ENCODE measurements around the gene SLC6A19. TPM values are rescaled to one million over a fixed set of nuclear protein-coding genes. Genes with fewer than 3 reads are reported as not detected.

SLC6A19 gene
- total RNA-seq, 1 experiment from 2014 or later = not detected

GRCh38 chr5:1235838-1236237, 34.4 kb downstream of the SLC6A19 start:
- no peaks in the 10 kb centered on the region for H3K4me1 ChIP-seq (ENCODE audit: low read length)
- no peak overlapping the region for H3K4me3 ChIP-seq (ENCODE audit: low read length)
- H3K9me2 ChIP-seq (replicated peaks; ENCODE audit: insufficient read depth, low read length) = no peaks in the 10 kb centered on the region
- no peaks in the 10 kb centered on the region for H4K20me1 ChIP-seq (ENCODE audit: insufficient read depth, low read depth, low read length)
- DNase-seq = no peak
- no peak overlapping the region for H3K9ac ChIP-seq (ENCODE audit: low read length)
- no peak overlapping the region for H3K4me2 ChIP-seq (ENCODE audit: low read depth, low read length, poor library complexity, severe bottlenecking)
- H3K27ac ChIP-seq (ENCODE audit: low read length) = no peak overlapping the region
- H3K79me2 ChIP-seq (ENCODE audit: low read length) = no peaks in the 10 kb centered on the region
- no peak overlapping the region for H2AFZ ChIP-seq (ENCODE audit: low read length)
- no peaks in the 10 kb centered on the region for H3K36me3 ChIP-seq (ENCODE audit: insufficient read depth, low read length)
- peaks cover 5% of the 10 kb centered on the region; the same call in 1 of the 2 replicates for H3K9me3 ChIP-seq (ENCODE audit: low read length)
- no peaks in the 10 kb centered on the region; the same call in 1 of the 2 replicates for H3K27me3 ChIP-seq (ENCODE audit: low read length)

- no peak overlapping the region for H3K4me3 ChIP-seq (ENCODE audit: low read length)
- no peaks in the 10 kb centered on the region for H3K9me2 ChIP-seq (replicated peaks; ENCODE audit: insufficient read depth, low read length)
- H2AFZ ChIP-seq (ENCODE audit: low read length) = no peak overlapping the region
- H3K36me3 ChIP-seq (ENCODE audit: insufficient read depth, low read length) = no peaks in the 10 kb centered on the region
- H3K9ac ChIP-seq (ENCODE audit: low read length) = no peak overlapping the region
- no peaks in the 10 kb centered on the region; the same call in 1 of the 2 replicates for H3K27me3 ChIP-seq (ENCODE audit: low read length)
- DNase-seq = no peak
- H3K4me2 ChIP-seq (ENCODE audit: low read depth, low read length, poor library complexity, severe bottlenecking) = no peak overlapping the region
- no peaks in the 10 kb centered on the region for H3K4me1 ChIP-seq (ENCODE audit: low read length)
- H3K79me2 ChIP-seq (ENCODE audit: low read length) = no peaks in the 10 kb centered on the region
- no peaks in the 10 kb centered on the region for H4K20me1 ChIP-seq (ENCODE audit: insufficient read depth, low read depth, low read length)
- H3K9me3 ChIP-seq (ENCODE audit: low read length) = peaks cover 5% of the 10 kb centered on the region; the same call in 1 of the 2 replicates
- H3K27ac ChIP-seq (ENCODE audit: low read length) = no peak overlapping the region
Observed at GRCh38 chr5:1239505-1240251, 38.3 kb downstream of the SLC6A19 start.

DNA sequence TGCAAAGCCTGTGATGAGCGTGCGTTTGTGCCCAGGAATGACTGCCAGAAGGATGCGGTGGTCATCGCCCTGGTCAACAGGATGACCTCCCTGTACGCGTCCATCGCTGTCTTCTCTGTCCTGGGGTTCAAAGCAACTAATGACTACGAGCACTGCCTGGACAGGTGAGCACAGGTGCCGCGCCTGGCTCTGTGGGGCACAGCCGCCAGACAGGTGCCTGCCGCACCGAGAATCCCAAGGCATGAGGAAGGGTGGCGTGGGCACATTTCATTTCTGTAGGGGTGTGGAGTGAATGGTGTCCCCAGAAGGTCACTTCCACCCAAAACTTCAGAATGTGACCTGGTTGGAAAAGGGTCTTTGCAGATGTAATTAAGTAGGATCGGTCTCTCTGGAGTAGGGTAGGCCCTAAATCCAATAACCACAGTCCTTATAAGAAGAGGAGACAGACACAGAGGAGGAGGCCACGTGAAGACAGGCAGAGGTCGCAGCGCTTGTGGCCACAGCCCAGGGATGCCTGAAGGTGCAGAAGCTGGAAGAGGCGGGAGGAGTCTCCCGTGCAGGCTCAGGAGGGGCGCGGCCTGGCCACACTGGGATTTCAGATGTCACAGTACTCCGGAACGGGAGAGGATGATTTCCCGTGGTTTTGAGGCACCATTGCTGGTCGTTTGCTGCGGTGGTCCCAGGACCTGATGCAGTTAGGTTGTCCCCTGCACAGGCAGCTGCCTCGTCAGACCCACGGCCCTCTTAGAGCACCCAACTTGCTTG, 39.3 kb downstream of the SLC6A19 start:
- H3K27me3 ChIP-seq (ENCODE audit: low read length) = no peaks in the 10 kb centered on the region; the same call in 1 of the 2 replicates
- H3K27ac ChIP-seq (ENCODE audit: low read length) = no peak overlapping the region
- DNase-seq = no peak

GRCh38 chr5:1241509-1242080, 40.2 kb downstream of the SLC6A19 start:
- Histone ChIP-seq H3K27me3 (ENCODE audit: low read length) (no peaks in the 10 kb centered on the region), H3K9me2 (replicated peaks; ENCODE audit: insufficient read depth, low read length) (no peaks in the 10 kb centered on the region), H3K4me3 (ENCODE audit: low read length) (no peak overlapping the region), H3K36me3 (ENCODE audit: insufficient read depth, low read length) (no peaks in the 10 kb centered on the region), H3K4me2 (ENCODE audit: low read depth, low read length, poor library complexity, severe bottlenecking) (no peak overlapping the region), H3K4me1 (ENCODE audit: low read length) (no peaks in the 10 kb centered on the region), H4K20me1 (ENCODE audit: insufficient read depth, low read depth, low read length) (no peaks in the 10 kb centered on the region), H3K9me3 (ENCODE audit: low read length) (no peaks in the 10 kb centered on the region), H3K9ac (ENCODE audit: low read length) (no peak overlapping the region), H3K79me2 (ENCODE audit: low read length) (no peaks in the 10 kb centered on the region), H2AFZ (ENCODE audit: low read length) (no peak overlapping the region), H3K27ac (ENCODE audit: low read length) (no peak overlapping the region)
- DNase-seq = no peak

More for the DNA sequence above, 39.3 kb downstream of the SLC6A19 start:
- H3K4me1 ChIP-seq (ENCODE audit: low read length) = no peaks in the 10 kb centered on the region
- H3K4me3 ChIP-seq (ENCODE audit: low read length) = no peak overlapping the region
- no peak overlapping the region for H3K4me2 ChIP-seq (ENCODE audit: low read depth, low read length, poor library complexity, severe bottlenecking)
- H3K9ac ChIP-seq (ENCODE audit: low read length) = no peak overlapping the region
- H3K9me3 ChIP-seq (ENCODE audit: low read length) = peaks cover 2% of the 10 kb centered on the region; the same call in 1 of the 2 replicates
- H3K36me3 ChIP-seq (ENCODE audit: insufficient read depth, low read length) = no peaks in the 10 kb centered on the region
- H3K79me2 ChIP-seq (ENCODE audit: low read length) = no peaks in the 10 kb centered on the region
- H3K9me2 ChIP-seq (replicated peaks; ENCODE audit: insufficient read depth, low read length) = no peaks in the 10 kb centered on the region
- H4K20me1 ChIP-seq (ENCODE audit: insufficient read depth, low read depth, low read length) = no peaks in the 10 kb centered on the region
- no peak overlapping the region for H2AFZ ChIP-seq (ENCODE audit: low read length)

DNA sequence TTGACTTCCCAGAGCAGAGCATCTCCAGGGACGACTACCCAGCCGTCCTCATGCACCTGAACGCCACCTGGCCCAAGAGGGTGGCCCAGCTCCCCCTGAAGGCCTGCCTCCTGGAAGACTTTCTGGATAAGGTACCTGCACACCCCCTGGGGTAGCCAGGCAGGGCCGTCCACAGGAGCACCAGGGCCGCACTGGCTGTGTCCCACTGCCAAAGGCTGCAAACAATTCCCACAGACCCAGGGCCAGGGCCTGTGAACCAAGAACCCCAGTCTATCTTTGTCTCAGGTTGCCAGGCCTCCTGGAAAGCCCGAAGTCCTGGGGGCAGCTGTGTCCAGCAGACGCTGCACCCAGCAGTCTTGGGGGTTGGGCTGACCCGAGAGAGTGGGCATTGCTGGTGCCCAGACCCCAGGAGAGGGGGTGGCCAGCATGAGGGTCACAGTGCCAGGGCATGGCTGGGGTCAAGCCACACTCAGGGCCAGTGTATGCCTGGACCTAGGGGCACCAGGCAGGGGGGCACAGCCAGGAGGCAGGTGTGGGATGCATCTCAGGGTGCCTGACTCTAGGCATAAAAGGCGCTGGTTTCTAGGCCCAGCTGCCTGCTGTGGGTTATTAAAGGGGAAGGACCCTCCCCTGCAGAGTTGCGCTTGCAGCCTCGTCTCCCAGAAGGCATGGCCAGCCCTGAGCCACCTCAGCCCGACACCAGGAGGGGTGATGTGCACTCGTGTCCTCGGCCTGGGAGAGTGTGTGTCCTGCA, 41.5 kb downstream of the SLC6A19 start:
- Histone ChIP-seq H3K36me3 (ENCODE audit: insufficient read depth, low read length) (no peaks in the 10 kb centered on the region), H4K20me1 (ENCODE audit: insufficient read depth, low read depth, low read length) (no peaks in the 10 kb centered on the region), H2AFZ (ENCODE audit: low read length) (no peak overlapping the region), H3K9ac (ENCODE audit: low read length) (no peak overlapping the region), H3K79me2 (ENCODE audit: low read length) (no peaks in the 10 kb centered on the region), H3K27me3 (ENCODE audit: low read length) (no peaks in the 10 kb centered on the region), H3K4me1 (ENCODE audit: low read length) (no peaks in the 10 kb centered on the region), H3K4me2 (ENCODE audit: low read depth, low read length, poor library complexity, severe bottlenecking) (no peak overlapping the region), H3K9me3 (ENCODE audit: low read length) (no peaks in the 10 kb centered on the region), H3K27ac (ENCODE audit: low read length) (no peak overlapping the region), H3K4me3 (ENCODE audit: low read length) (no peak overlapping the region), H3K9me2 (replicated peaks; ENCODE audit: insufficient read depth, low read length) (no peaks in the 10 kb centered on the region)
- no peak for DNase-seq

DNA sequence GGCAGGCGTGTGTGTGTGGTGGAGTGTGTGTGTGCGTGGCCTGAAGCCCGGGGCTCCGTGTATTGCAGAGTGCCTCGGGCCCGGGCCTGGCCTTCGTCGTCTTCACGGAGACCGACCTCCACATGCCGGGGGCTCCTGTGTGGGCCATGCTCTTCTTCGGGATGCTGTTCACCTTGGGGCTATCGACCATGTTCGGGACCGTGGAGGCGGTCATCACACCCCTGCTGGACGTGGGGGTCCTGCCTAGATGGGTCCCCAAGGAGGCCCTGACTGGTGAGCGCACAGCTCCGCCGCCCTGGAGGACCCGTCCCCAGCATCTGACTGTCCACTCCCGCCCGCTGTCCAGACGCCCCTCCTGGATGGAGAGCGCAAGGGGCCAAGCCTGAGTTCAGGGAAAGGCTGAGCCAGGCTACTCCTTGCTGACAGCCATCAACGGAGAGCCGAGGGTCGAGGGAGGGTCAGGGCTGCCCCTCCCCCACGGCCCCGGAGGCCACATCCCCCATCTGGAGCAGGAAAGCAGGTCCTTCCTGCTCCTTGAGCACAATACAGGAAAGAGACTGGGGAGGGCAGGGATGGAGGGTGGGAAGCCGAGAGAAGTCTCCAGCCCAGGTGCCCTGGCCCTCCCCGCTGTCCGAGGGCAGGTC, 42.2 kb downstream of the SLC6A19 start:
- no peak overlapping the region for H3K9ac ChIP-seq (ENCODE audit: low read length)
- H3K4me3 ChIP-seq (ENCODE audit: low read length) = no peak overlapping the region
- no peak for DNase-seq
- no peaks in the 10 kb centered on the region for H3K79me2 ChIP-seq (ENCODE audit: low read length)
- H3K36me3 ChIP-seq (ENCODE audit: insufficient read depth, low read length) = no peaks in the 10 kb centered on the region
- no peaks in the 10 kb centered on the region for H4K20me1 ChIP-seq (ENCODE audit: insufficient read depth, low read depth, low read length)
- no peaks in the 10 kb centered on the region for H3K27me3 ChIP-seq (ENCODE audit: low read length)
- H2AFZ ChIP-seq (ENCODE audit: low read length) = no peak overlapping the region
- no peak overlapping the region for H3K27ac ChIP-seq (ENCODE audit: low read length)
- H3K9me3 ChIP-seq (ENCODE audit: low read length) = no peaks in the 10 kb centered on the region
- H3K4me1 ChIP-seq (ENCODE audit: low read length) = no peaks in the 10 kb centered on the region
- no peak overlapping the region for H3K4me2 ChIP-seq (ENCODE audit: low read depth, low read length, poor library complexity, severe bottlenecking)
- no peaks in the 10 kb centered on the region for H3K9me2 ChIP-seq (replicated peaks; ENCODE audit: insufficient read depth, low read length)

- no peaks in the 10 kb centered on the region for H3K79me2 ChIP-seq (ENCODE audit: low read length)
- H3K4me2 ChIP-seq (ENCODE audit: low read depth, low read length, poor library complexity, severe bottlenecking) = no peak overlapping the region
- no peak for DNase-seq
- no peaks in the 10 kb centered on the region for H3K9me3 ChIP-seq (ENCODE audit: low read length)
- no peaks in the 10 kb centered on the region for H4K20me1 ChIP-seq (ENCODE audit: insufficient read depth, low read depth, low read length)
- H3K9ac ChIP-seq (ENCODE audit: low read length) = no peak overlapping the region
- no peak overlapping the region for H3K27ac ChIP-seq (ENCODE audit: low read length)
- H3K9me2 ChIP-seq (replicated peaks; ENCODE audit: insufficient read depth, low read length) = no peaks in the 10 kb centered on the region
- no peaks in the 10 kb centered on the region for H3K27me3 ChIP-seq (ENCODE audit: low read length)
- H3K4me1 ChIP-seq (ENCODE audit: low read length) = no peaks in the 10 kb centered on the region
- no peak overlapping the region for H3K4me3 ChIP-seq (ENCODE audit: low read length)
- no peaks in the 10 kb centered on the region for H3K36me3 ChIP-seq (ENCODE audit: insufficient read depth, low read length)
- H2AFZ ChIP-seq (ENCODE audit: low read length) = no peak overlapping the region
Observed at GRCh38 chr5:1244255-1244654, 42.9 kb downstream of the SLC6A19 start.
